Panc1 (cell line): ENCODE measurements around the gene NIPA2. TPM values are rescaled to one million over a fixed set of nuclear protein-coding genes. Genes with fewer than 3 reads are reported as not detected.

Source experiments
- ATAC-seq: fragments of 200-7000 bp; cut with Tn5 transposase; 2 replicates; pipeline ENCODE4 v1.9.1; 2020; ENCODE audit warnings: mild to moderate bottlenecking, moderate library complexity
- BruUV-seq: library from RNA; stranded (reverse); fragments of 400-500 nt; replicated peaks from 2 replicates; lab custom pipeline; 2021; lab: Mats Ljungman, UMichigan
- CTCF ChIA-PET: fragments of 300-600 bp; sonication (Branson Sonifier 250); formaldehyde crosslinking; loops from one replicate; lab custom pipeline; 2022; ENCODE audit warnings: antibody characterized with exemption; lab: Charles Lee
- POLR2A ChIA-PET: fragments of 300-600 bp; sonication (Branson Sonifier 250); formaldehyde crosslinking; loops from one replicate; lab custom pipeline; 2022; ENCODE audit warnings: antibody characterized with exemption; lab: Charles Lee
- DNase-seq: peaks from one replicate; pipeline ENCODE4 v3.0.0-alpha.2; 2010; ENCODE audit warnings: low read depth, low spot score
- H3K27ac ChIP-seq: 2 replicates; pipeline ENCODE4 v1.5.1; 2011; ENCODE audit warnings: mild to moderate bottlenecking, low read length, inconsistent platforms
- H3K27me3 ChIP-seq: fragments of 200-500 bp; sonication (Bioruptor generic); 2 replicates; pipeline ENCODE4 v1.6.0; 2014; ENCODE audit warnings: low read length, inconsistent platforms; ENCODE audit not compliant: control insufficient read depth, insufficient read depth
- H3K36me3 ChIP-seq: fragments of 200-500 bp; sonication (Bioruptor generic); 2 replicates; pipeline ENCODE4 v1.5.1; 2014; ENCODE audit warnings: inconsistent platforms, mild to moderate bottlenecking, low read length, moderate library complexity; ENCODE audit not compliant: control insufficient read depth, insufficient read depth
- H3K4me1 ChIP-seq: 2 replicates; pipeline ENCODE4 v1.5.1; 2011; ENCODE audit warnings: inconsistent platforms, mild to moderate bottlenecking, low read length, moderate library complexity; ENCODE audit not compliant: control insufficient read depth, insufficient read depth
- H3K4me3 ChIP-seq, 2 experiments: 2 replicates each; pipeline ENCODE4 v1.5.1; 2011 to 2012; ENCODE audit warnings: low read depth in 2 of 2, low read length in 2 of 2, mild to moderate bottlenecking in 2 of 2, inconsistent platforms in 1 of 2, moderate library complexity in 1 of 2
- H3K9me3 ChIP-seq: fragments of 200-500 bp; sonication (Bioruptor generic); 2 replicates; pipeline ENCODE4 v1.5.1; 2014; ENCODE audit warnings: low read depth, mild to moderate bottlenecking, inconsistent platforms, low read length, moderate library complexity; ENCODE audit not compliant: control insufficient read depth, insufficient read depth
- POLR2AphosphoS5 ChIP-seq: IDR thresholded peaks from 2 replicates; pipeline ENCODE4 v1.6.1; 2012; ENCODE audit warnings: mild to moderate bottlenecking, low read depth, low read length, moderate library complexity
- REST ChIP-seq, 2 experiments: IDR thresholded peaks; 2 replicates each; pipeline ENCODE4 v1.6.1; 2011 to 2012; ENCODE audit warnings: low read depth in 2 of 2, control low read depth in 1 of 2, low read length in 1 of 2, mild to moderate bottlenecking in 1 of 2, moderate library complexity in 1 of 2; ENCODE audit not compliant: insufficient read depth in 1 of 2
- SIN3A ChIP-seq: IDR thresholded peaks from 2 replicates; pipeline ENCODE4 v1.6.1; 2012; ENCODE audit warnings: low read depth, mild to moderate bottlenecking, low read length, moderate library complexity, borderline replicate concordance; ENCODE audit not compliant: insufficient read depth
- TCF7L2 ChIP-seq: IDR thresholded peaks from 2 replicates; pipeline ENCODE4 v1.6.1; 2011; ENCODE audit warnings: mild to moderate bottlenecking, low read depth, low read length, inconsistent platforms
- in situ Hi-C: cut with HindIII; loops from 2 replicates; pipeline ENCODE4 v1.10.0; 2016; ENCODE audit warnings: low sequenced_read_pairs, low pct_unique_long_range_greater_than_20kb
- intact Hi-C: fragments of 100-400 bp; cut with micrococcal nuclease; formaldehyde crosslinking; loops from one replicate; pipeline ENCODE4 v1.10.0; 2022; ENCODE audit not compliant: unreplicated experiment
- total RNA-seq: library from RNA; stranded (reverse); gene quantifications from one replicate; pipeline ENCODE4 v1.2.1, GENCODE V29; 2021; ENCODE audit not compliant: unreplicated experiment
- TF ChIP-seq, protein P1 (sequence below): fragments of 450-650 bp; IDR thresholded peaks from 2 replicates; pipeline ENCODE4 v1.5.1; 2017; ENCODE audit warnings: mild to moderate bottlenecking

Gene NIPA2
- total RNA-seq, 1 experiment from 2014 or later: 94.8 TPM

DNA sequence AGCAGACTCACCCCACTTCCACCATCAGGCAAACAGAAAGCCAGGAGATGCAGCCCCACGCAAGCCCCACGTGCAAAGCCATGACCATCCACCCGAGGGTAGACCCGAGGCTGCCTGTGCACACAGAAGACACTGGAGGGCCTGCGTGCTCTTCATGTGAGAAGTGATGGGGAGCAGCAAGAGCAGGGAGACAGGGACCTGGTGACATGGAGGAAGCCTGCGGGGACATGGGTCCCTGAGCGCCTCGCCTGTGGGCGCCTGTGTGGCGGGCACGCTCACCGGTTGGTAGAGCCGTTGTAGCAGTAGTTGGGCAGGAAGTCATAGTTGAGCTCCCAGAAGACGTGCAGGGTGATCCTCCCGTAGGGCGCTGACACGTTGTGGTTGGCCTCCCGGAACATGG is 65.0 kb downstream of the NIPA2 start:
- no peaks in the 10 kb centered on the region for H3K9me3 ChIP-seq
- CTCF ChIA-PET: no interaction called here
- in situ Hi-C loops: no loop called here
- intact Hi-C loops: no loop called here
- TF ChIP-seq SIN3A: no peak
- TF ChIP-seq, protein P1, sequence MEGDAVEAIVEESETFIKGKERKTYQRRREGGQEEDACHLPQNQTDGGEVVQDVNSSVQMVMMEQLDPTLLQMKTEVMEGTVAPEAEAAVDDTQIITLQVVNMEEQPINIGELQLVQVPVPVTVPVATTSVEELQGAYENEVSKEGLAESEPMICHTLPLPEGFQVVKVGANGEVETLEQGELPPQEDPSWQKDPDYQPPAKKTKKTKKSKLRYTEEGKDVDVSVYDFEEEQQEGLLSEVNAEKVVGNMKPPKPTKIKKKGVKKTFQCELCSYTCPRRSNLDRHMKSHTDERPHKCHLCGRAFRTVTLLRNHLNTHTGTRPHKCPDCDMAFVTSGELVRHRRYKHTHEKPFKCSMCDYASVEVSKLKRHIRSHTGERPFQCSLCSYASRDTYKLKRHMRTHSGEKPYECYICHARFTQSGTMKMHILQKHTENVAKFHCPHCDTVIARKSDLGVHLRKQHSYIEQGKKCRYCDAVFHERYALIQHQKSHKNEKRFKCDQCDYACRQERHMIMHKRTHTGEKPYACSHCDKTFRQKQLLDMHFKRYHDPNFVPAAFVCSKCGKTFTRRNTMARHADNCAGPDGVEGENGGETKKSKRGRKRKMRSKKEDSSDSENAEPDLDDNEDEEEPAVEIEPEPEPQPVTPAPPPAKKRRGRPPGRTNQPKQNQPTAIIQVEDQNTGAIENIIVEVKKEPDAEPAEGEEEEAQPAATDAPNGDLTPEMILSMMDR: no peak
- no peak for TF ChIP-seq POLR2AphosphoS5
- TF ChIP-seq TCF7L2: no peak
- no peak for TF ChIP-seq REST (IDR thresholded peaks at IDR 0.05; ENCODE audit: insufficient read depth in 1 of 2, low read depth in 2 of 2, low read length in 1 of 2)
- no peaks in the 10 kb centered on the region for H3K27me3 ChIP-seq
- peaks cover 3% of the 10 kb centered on the region for H3K36me3 ChIP-seq
- BruUV-seq: no TSS peak
- no peak overlapping the region for H3K27ac ChIP-seq
- no peaks in the 10 kb centered on the region for H3K4me1 ChIP-seq
- no peak for ATAC-seq
- POLR2A ChIA-PET: no interaction called here
- no peak overlapping the region for H3K4me3 ChIP-seq
- DNase-seq: no peak

DNA sequence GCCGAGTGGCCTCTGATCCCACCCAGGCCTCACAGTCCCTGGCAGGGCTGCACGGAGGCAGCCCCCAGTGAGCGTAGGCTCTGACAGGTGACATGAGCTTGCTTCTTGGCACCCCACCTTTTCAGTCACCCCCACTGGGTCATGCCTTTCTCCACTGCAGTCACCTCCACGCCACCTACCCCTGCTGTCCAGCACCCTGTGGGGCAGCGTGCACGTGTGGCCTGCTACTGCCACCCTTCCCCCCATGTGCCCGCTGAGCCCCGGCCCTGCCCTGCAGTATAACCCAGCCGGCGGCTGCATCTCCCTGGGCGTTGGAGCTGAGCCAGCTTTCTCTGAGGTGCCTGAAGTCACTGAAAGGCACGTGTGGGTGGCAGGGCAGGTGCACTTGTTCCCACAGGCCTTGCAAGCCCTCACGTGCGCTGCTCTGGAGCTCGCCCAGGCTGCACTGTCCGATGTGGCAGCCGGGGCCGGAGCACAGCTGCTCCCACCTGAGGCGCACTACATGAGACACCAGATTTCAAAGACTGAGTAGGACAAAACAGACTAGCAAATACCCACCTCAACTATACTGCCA is 65.6 kb downstream of the NIPA2 start:
- no peaks in the 10 kb centered on the region for H3K4me1 ChIP-seq
- no TSS peak for BruUV-seq
- DNase-seq: no peak
- TF ChIP-seq REST (IDR thresholded peaks at IDR 0.05; ENCODE audit: insufficient read depth in 1 of 2, low read depth in 2 of 2, low read length in 1 of 2): no peak
- TF ChIP-seq TCF7L2: no peak
- TF ChIP-seq, protein P1: no peak
- TF ChIP-seq POLR2AphosphoS5: no peak
- no peak for TF ChIP-seq SIN3A
- no peak overlapping the region for H3K4me3 ChIP-seq
- H3K9me3 ChIP-seq: no peaks in the 10 kb centered on the region
- CTCF ChIA-PET: no interaction called here
- no peaks in the 10 kb centered on the region for H3K27me3 ChIP-seq
- in situ Hi-C loops (no loop called here), intact Hi-C loops (no loop called here)
- 0 out of 2 replicates have a peak, but pooled peaks have one; percentile 39 for ATAC-seq
- H3K36me3 ChIP-seq: peaks cover 3% of the 10 kb centered on the region
- POLR2A ChIA-PET: no interaction called here
- no peak overlapping the region for H3K27ac ChIP-seq
